ENCODE measurements around the gene PAQR3.

PAQR3 gene

GRCh38 chr4:78862314-78862737 lies 76.9 kb downstream of the PAQR3 start:
- no peak for DNase-seq (ENCODE audit: low read depth)
